Body of pancreas (tissue), 4 donors: ENCODE results near the gene MAN1A2.

Experiments used
- CTCF ChIP-seq, 7 experiments: fragments of 450-650 bp in 4 of 7; fragments of 200-600 bp in 3 of 7; sonication (generic) in 3 of 7; IDR thresholded peaks; one replicate each; pipeline ENCODE4 v1.5.1; 2016 to 2019; ENCODE audit warnings: antibody characterized with exemption in 7 of 7
- POLR2A ChIP-seq, 3 donors: fragments of 450-650 bp; IDR thresholded peaks; one replicate each; pipeline ENCODE4 v1.6.1; 2016; ENCODE audit warnings: antibody characterized with exemption in 3 of 3, mild to moderate bottlenecking in 2 of 3

GRCh38 chr1:117567435-117567834 is 200.2 kb downstream of the MAN1A2 start:
- TF ChIP-seq CTCF (IDR thresholded peaks at IDR 0.05) (no peak), POLR2A (IDR thresholded peaks at IDR 0.05) (no peak)
